Iris pigment epithelial cell (primary cell): ENCODE measurements around the gene RCN2.
"Not testable (repeated sequence)": the region's sequence is repeated elsewhere in the genome, so short reads cannot be mapped to it uniquely, and the experiment has no call there.

Source experiments
- DNase-seq: peaks from one replicate; pipeline ENCODE4 v3.0.0-alpha.2; 2011; ENCODE audit warnings: low read depth

Gene RCN2

GRCh38 chr15:76932135-76932966 is 802 bp downstream of the RCN2 start:
- DNase-seq, result peak; percentile 8

DNA sequence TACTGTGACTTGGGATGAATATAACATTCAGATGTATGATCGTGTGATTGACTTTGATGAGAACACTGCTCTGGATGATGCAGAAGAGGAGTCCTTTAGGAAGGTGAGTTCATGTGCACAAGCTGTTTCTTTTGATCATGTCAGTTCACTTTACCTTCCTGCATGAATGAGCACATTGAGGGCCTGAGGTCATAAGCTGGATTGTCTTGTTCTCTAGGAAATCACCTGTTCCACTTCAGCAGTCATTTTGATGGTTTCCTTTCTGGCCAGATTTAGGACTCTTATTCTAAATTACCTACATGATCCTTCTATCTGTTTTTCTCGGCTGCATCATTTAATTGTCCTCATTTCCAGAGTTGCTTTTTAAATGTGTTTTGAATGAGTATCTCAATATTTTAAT is 4.1 kb downstream of the RCN2 start:
- DNase-seq, result no peak

DNA sequence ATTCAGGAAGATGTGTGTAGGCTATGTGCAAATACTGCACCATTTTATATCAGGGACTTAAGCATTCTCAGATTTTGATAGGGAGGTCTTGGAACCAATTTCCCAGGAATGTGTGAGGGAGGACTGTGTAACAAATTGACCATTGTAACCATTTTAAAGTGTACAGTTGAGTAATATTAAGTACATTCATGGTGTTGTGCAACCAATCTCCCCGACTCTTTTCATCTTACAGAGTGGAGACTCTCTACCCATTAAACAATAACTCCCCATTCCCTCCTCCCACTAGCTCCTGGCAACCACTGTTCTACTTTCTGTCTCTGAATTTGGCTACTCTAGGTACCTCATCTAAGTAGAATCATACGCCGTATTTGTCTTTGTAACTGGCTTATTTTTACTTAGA is 5.1 kb downstream of the RCN2 start:
- DNase-seq, result peak; percentile 43

GRCh38 chr15:76938752-76939151 is 7.2 kb downstream of the RCN2 start:
- DNase-seq, result no peak

- DNase-seq, result peak; percentile 55
These were observed 8.2 kb downstream of the RCN2 start for GRCh38 chr15:76939715-76940114.

- no peak for DNase-seq
These were observed 10.1 kb downstream of the RCN2 start for GRCh38 chr15:76941636-76942035.

DNA sequence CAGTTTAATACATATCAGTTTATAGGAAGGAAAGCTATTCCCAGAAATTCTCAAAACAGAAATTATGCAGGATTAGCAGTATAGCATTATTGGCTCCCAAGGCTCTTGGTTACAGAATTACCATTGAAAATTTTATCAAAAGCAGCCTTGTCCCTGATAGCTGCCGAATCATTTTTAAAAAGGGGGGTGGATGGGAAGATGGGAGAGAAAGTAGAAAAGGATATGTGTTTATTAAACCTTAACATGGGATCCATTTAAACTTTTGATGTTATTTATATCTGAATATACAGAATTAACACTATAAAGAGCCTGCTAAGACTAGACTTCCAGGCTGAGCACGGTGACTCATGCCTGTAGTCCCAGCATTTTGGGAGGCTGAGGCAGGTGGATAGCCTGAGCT is 10.8 kb downstream of the RCN2 start:
- no peak for DNase-seq

- peak; percentile 57 for DNase-seq
These were observed 14.0 kb downstream of the RCN2 start for GRCh38 chr15:76945494-76946093.

DNA sequence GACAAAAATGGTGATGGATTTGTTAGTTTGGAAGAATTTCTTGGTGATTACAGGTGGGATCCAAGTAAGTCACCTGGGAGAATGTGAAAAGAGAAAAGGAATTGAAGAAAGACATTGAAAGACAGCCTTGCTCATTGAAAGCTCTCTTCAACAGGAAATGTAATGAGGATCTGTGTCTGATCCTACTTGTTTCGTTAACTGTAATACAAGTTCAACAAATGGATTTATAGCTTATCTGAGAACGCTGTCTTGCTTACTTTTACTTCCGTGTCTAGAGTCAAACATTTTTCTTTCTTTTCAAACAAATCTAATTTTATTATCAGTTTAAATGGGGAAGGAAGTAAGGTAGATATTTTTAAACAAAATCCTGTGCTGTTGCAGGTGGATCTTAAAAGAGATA is 15.9 kb downstream of the RCN2 start:
- DNase-seq, result no peak

DNA sequence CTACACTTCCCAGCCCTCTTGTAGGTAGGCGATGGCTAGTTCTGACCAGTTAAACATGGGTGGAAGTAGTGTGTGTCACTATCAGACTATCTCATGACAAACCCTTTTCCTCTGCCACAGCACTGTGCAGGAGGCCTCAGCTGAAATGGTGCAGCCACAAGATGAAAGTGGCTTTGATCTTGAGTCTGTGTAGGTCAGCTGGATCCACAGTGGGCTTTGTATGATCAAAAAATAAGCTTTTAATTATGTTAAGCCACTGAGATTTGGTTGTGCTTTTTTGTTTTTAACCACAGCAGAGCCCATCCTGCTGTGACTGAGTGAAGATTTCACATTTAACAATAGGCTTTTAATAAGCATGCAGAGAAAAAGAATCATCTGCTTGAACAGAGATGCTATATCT is 19.7 kb downstream of the RCN2 start:
- no peak for DNase-seq

DNA sequence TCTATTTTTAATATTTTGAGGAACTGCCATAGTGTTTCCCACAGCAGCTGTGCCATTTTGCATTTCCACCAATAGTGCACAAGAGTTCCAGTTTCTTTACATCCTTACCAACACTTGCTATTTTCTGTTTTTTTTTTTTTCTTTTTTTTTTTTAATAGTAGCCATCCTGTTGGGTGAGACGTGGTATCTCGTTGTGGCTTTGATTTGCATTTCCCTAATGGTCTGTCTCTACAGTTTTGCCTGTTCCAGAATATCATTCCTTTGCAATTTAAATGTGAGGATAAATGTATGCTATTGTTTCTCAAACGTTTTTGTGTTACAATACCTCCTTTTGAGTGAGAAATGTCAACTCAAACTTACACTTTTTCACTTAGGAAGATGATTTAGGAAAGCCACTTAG is 22.4 kb downstream of the RCN2 start:
- DNase-seq, result no peak

- no peak for DNase-seq
These were observed 23.2 kb downstream of the RCN2 start for GRCh38 chr15:76954744-76955143.

GRCh38 chr15:76961268-76962011 is 29.9 kb downstream of the RCN2 start:
- peak; percentile 27 for DNase-seq

DNA sequence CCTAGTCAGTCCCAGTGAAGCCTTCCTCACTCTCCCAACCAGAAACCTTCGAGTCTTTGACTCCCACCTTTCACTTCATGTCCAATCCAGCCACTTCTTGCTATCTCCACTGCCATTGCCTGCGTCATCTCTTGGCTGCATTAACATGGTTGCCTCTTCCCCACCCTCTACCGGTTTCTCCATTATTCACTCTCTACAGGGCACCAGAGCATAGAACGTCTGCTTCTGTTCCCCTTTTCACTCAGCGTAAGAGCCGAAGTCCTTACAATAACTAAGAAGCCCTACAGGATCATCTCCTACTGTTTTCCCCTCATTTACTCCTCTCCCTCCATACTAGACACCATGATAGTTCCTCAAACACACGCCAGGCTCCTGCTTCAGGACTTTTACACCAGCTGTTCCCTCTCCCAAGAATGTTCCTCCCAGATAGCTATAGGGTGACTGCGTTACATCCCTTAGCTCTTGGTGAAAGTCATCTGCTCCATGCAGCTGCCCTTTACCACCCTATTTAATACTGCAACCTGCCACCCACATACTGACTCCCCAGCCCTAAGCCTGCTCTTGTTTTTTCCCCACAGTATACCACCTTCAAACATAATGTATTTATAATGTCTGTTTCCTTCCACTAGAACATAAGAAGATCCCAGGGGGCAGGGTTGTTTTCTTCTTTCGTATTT is 30.9 kb downstream of the RCN2 start:
- no peak for DNase-seq

DNA sequence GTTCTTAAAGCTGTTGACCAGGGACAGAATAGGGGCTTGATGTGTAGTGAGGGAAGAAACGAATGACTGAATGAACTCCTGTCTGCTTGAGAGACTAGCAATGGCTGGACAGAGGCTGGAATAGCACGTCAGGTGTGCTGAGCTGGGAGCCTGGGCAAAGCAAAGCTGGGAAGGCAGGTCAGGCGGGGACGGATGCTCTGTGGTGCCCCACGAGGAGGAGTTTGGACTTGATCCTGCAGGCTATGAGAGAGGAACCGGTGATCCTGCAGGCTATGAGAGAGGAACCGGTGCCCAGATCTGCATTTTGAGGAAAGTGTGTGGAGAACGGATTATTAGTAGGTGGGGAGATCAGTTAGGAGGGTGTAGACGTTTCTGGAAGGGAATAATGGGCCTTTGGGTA is 32.0 kb downstream of the RCN2 start:
- no peak for DNase-seq

DNA sequence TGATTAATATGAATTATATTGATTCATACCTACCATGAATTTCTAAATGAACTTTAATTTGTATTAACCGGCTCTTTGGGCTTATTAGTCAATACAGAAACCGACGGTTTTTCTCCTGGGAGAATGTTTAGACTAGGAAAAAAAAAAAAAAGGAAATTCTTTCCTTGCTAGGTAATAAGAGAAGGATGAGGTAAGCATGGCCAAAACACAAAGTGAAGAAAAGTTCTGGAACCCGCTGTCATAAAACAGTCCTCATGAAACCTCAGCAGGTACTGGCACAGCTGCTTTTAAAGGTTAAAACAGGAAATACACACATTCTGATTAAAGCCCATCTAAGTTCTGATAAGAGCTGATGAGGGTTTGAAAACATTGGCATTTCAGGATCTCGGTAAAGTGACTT is 32.6 kb downstream of the RCN2 start:
- peak; percentile 28 for DNase-seq

DNA sequence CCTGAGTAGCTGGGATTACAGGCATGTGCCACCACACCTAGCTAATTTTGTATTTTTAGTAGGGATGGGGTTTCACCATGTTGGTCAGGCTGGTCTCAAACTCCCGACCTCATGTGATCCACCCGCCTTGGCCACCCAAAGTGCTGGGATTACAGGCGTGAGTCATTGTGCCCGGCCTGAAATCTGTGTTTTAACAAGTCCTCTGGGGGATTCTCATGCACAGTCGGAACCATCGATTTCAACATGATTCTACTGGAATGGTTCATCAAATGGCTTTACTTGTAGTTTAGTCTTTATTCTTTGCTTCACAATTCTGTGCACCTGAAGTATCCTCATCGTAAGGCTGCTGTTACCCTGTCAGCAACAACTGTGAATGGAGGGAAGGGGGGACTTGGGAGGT is 34.5 kb downstream of the RCN2 start:
- DNase-seq, result not testable (repeated sequence)

DNA sequence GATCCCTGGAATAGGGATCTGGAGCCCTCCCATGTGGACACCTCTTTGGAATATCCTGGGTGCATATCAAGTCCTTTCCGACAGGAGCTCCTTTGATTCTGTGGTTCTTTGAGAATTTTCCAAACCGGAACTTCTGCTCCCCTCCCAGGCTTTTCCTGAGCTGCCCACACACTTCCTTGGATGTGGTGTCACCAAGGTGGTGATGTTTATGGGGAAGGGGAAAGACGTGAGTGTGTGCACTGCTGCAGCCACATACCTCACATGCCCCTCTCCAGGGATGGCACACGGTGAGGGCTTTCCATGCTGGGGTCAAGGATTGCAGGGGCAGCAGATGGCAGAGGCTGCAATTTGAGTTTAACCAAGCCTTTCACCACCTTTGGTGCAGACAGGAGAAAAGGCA is 35.5 kb downstream of the RCN2 start:
- DNase-seq, result no peak

GRCh38 chr15:76968306-76968705 is 36.8 kb downstream of the RCN2 start:
- peak; percentile 49 for DNase-seq

GRCh38 chr15:76972389-76973361 is 41.1 kb downstream of the RCN2 start:
- DNase-seq, result no peak

GRCh38 chr15:76973362-76973743 is 41.8 kb downstream of the RCN2 start:
- DNase-seq, result peak; percentile 44
